SH-SY5Y (cell line): Measurements from ENCODE around the gene EGFL6.

Source experiments
- GATA2 ChIP-seq: IDR thresholded peaks from 2 replicates; pipeline ENCODE4 v1.6.1; 2011; ENCODE audit warnings: mild to moderate bottlenecking, low read depth, low read length
- GATA3 ChIP-seq: IDR thresholded peaks from 2 replicates; pipeline ENCODE4 v1.6.1; 2011; ENCODE audit warnings: low read depth, mild to moderate bottlenecking, low read length, moderate library complexity

DNA sequence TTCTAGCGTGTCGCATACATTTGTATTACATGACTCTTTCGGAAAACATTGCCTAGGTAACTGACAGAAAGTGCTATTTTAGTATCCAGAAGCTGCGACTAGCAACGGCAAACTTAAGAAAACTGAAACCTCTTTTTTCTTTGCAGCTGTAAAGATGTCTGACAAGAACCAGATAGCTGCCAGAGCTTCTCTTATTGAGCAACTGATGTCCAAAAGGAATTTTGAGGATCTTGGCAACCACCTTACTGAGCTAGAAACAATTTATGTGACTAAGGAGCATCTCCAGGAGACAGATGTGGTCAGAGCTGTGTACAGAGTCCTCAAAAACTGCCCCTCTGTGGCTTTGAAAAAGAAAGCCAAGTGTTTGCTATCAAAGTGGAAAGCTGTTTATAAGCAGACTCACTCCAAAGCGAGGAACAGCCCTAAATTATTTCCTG, 93.0 kb downstream of the EGFL6 start:
- TF ChIP-seq GATA2 = no peak
- TF ChIP-seq GATA3 = no peak
